ENCODE results near the gene PDCD2. TPM values are rescaled to one million over a fixed set of nuclear protein-coding genes. Genes with fewer than 3 reads are reported as not detected.

PDCD2 gene
- total RNA-seq, 5 donors from 2014 or later (not counting 1 experiment from before 2014, with no cell fraction given) = 54.2 to 77.1 (median 68.1) TPM

GRCh38 chr6:170553534-170554012 lies 30.9 kb downstream of the PDCD2 start:
- Mint-ChIP-seq H3K27me3 (no peaks in the 10 kb centered on the region), H3K4me1 (peaks cover 16 to 42% (median 41%) of the 10 kb centered on the region in 3 donors), H3K9me3 (no peaks in the 10 kb centered on the region), H3K4me3 (no peak overlapping the region), H3K36me3 (peaks cover 23% of the 10 kb centered on the region), H3K27ac (no peak overlapping the region)
- POLR2A ChIA-PET = interaction anchor here (0.7 to 1.6 kb wide), 3 partner anchors 25 to 31 kb away, joined by 3 to 9 read pairs (median 3); partner anchors contain the start of gene PDCD2 (in 2 of the 2)
- Histone ChIP-seq H3K27me3 (replicated peaks in 1 of 2; ENCODE audit: control insufficient read depth in 2 of 2, extremely low read depth in 1 of 2, insufficient read depth in 2 of 2, low read length in 1 of 2) (no peaks in the 10 kb centered on the region), H3K4me1 (ENCODE audit: control insufficient read depth in 1 of 2, extremely low read depth in 1 of 2, insufficient read depth in 2 of 2, low read length in 2 of 2) (peaks cover 25% of the 10 kb centered on the region in 2 experiments), H3K9me3 (no peaks in the 10 kb centered on the region), H3K27ac (ENCODE audit: low read length) (peak overlapping the region; percentile 88), H3K4me3 (ENCODE audit: control insufficient read depth in 1 of 2, extremely low read depth in 1 of 2, low read length in 1 of 2) (peak overlapping the region; percentile 86 to 100), H3K36me3 (ENCODE audit: control insufficient read depth in 2 of 2, extremely low read depth in 1 of 2, insufficient read depth in 1 of 2, low read length in 1 of 2) (peaks cover 2 to 27% of the 10 kb centered on the region in 2 donors)
- ATAC-seq (replicated peaks in 1 of 4) = peak; percentile 70 to 74 (median 72)
- WGBS (ENCODE audit: insufficient coverage) = 3% methylated on average over 8 of the region's 13 CpGs
- DNase-seq = peak in 19 of 35 experiments; percentile 2 to 78 (median 54)
- CTCF ChIA-PET = interaction anchor here (0.7 to 2.9 kb wide), 5 partner anchors 24 to 852 kb away, joined by 3 to 22 read pairs (median 4); partner anchors contain the start of genes C6orf120 (in 1 of the 2), DYNLT2 (in 1 of the 2), ERMARD (in 1 of the 2) and PDCD2 (in 1 of the 2)

- H3K4me1 ChIP-seq (ENCODE audit: control insufficient read depth in 1 of 2, extremely low read depth in 1 of 2, insufficient read depth in 2 of 2, low read length in 2 of 2) = peaks cover 25% of the 10 kb centered on the region in 2 experiments
- ChIA-PET CTCF (interaction anchor here (0.6 to 2.9 kb wide), 7 partner anchors 12 to 802 kb away, joined by 3 to 22 read pairs (median 3); partner anchors contain the start of gene PDCD2 (in 1 of the 2)), POLR2A (interaction anchor here (0.7 to 1.6 kb wide), 6 partner anchors 25 to 800 kb away, joined by 3 to 9 read pairs (median 4); partner anchors contain the start of gene PDCD2 (in 2 of the 2))
- H3K27ac ChIP-seq (ENCODE audit: low read length) = peak within 1 kb of the TSS; percentile 88
- Mint-ChIP-seq H3K27ac (no peak within 1 kb of the TSS), H3K27me3 (no peaks in the 10 kb centered on the region), H3K4me1 (peaks cover 11 to 43% (median 40%) of the 10 kb centered on the region in 3 donors), H3K9me3 (no peaks in the 10 kb centered on the region), H3K36me3 (peaks cover 25% of the 10 kb centered on the region), H3K4me3 (no peak within 1 kb of the TSS)
- ATAC-seq (replicated peaks in 1 of 4) (peak; percentile 32 to 41 (median 37)), DNase-seq (peak; percentile 53 to 88 (median 71))
- WGBS (ENCODE audit: insufficient coverage) = 0% methylated on average over 31 of the region's 41 CpGs
- peak within 1 kb of the TSS; percentile 86 to 100 for H3K4me3 ChIP-seq (ENCODE audit: control insufficient read depth in 1 of 2, extremely low read depth in 1 of 2, low read length in 1 of 2)
- no peaks in the 10 kb centered on the region for H3K27me3 ChIP-seq (replicated peaks in 1 of 2; ENCODE audit: control insufficient read depth in 2 of 2, extremely low read depth in 1 of 2, insufficient read depth in 2 of 2, low read length in 1 of 2)
- H3K9me3 ChIP-seq = no peaks in the 10 kb centered on the region
- H3K36me3 ChIP-seq (ENCODE audit: control insufficient read depth in 2 of 2, extremely low read depth in 1 of 2, insufficient read depth in 1 of 2, low read length in 1 of 2) = peaks cover 2 to 27% of the 10 kb centered on the region in 2 donors
Observed at GRCh38 chr6:170552765-170553533, 31.5 kb downstream of the PDCD2 start, which contains the start of gene PSMB1. PSMB1 (minus strand) TSS chr6:170553307; CDS start chr6:170553242, 65 bp downstream.

- peaks cover 10 to 54% (median 45%) of the 10 kb centered on the region in 3 donors for H3K4me1 Mint-ChIP-seq
- no peak for ATAC-seq (replicated peaks in 1 of 4)
- POLR2A ChIA-PET = no interaction called here
Observed at GRCh38 chr6:170545405-170545804, 39.0 kb downstream of the PDCD2 start.

GRCh38 chr6:170542031-170542719 lies 42.3 kb downstream of the PDCD2 start:
- Histone ChIP-seq H3K9me3 (no peaks in the 10 kb centered on the region), H3K36me3 (ENCODE audit: control insufficient read depth in 2 of 2, extremely low read depth in 1 of 2, insufficient read depth in 1 of 2, low read length in 1 of 2) (peaks cover 14 to 91% of the 10 kb centered on the region in 2 donors), H3K4me1 (ENCODE audit: control insufficient read depth in 1 of 2, extremely low read depth in 1 of 2, insufficient read depth in 2 of 2, low read length in 2 of 2) (no peaks in the 10 kb centered on the region), H3K27me3 (replicated peaks in 1 of 2; ENCODE audit: control insufficient read depth in 2 of 2, extremely low read depth in 1 of 2, insufficient read depth in 2 of 2, low read length in 1 of 2) (no peaks in the 10 kb centered on the region), H3K4me3 (ENCODE audit: control insufficient read depth in 1 of 2, extremely low read depth in 1 of 2, low read length in 1 of 2) (no peak overlapping the region), H3K27ac (ENCODE audit: low read length) (no peak overlapping the region)
- Mint-ChIP-seq H3K9me3 (no peaks in the 10 kb centered on the region), H3K4me3 (no peak overlapping the region), H3K27ac (no peak overlapping the region), H3K36me3 (peaks cover 67% of the 10 kb centered on the region), H3K27me3 (no peaks in the 10 kb centered on the region), H3K4me1 (peaks cover 18 to 32% (median 19%) of the 10 kb centered on the region in 3 donors)
- ChIA-PET CTCF (interaction anchor here in 1 of 2 donors (0.7 kb wide), 1 partner anchor 41 kb away, joined by 4 read pairs; no protein-coding TSS in a partner anchor), POLR2A (no interaction called here)
- no peak for ATAC-seq (replicated peaks in 1 of 4)
- WGBS (ENCODE audit: insufficient coverage) = 99% methylated on average over 9 of the region's 10 CpGs
- no peak for DNase-seq

More at GRCh38 chr6:170545405-170545804, 39.0 kb downstream of the PDCD2 start:
- Mint-ChIP-seq H3K9me3 (no peaks in the 10 kb centered on the region), H3K27ac (no peak overlapping the region), H3K36me3 (peaks cover 63% of the 10 kb centered on the region), H3K27me3 (no peaks in the 10 kb centered on the region), H3K4me3 (no peak overlapping the region)
- WGBS (ENCODE audit: insufficient coverage) = no CpG with 5 or more reads among the region's 2 CpGs
- H3K4me3 ChIP-seq (ENCODE audit: control insufficient read depth in 1 of 2, extremely low read depth in 1 of 2, low read length in 1 of 2) = no peak overlapping the region
- DNase-seq = no peak
- no peaks in the 10 kb centered on the region for H3K9me3 ChIP-seq
- peaks cover 14 to 87% of the 10 kb centered on the region in 2 donors for H3K36me3 ChIP-seq (ENCODE audit: control insufficient read depth in 2 of 2, extremely low read depth in 1 of 2, insufficient read depth in 1 of 2, low read length in 1 of 2)
- H3K27ac ChIP-seq (ENCODE audit: low read length) = no peak overlapping the region
- CTCF ChIA-PET = interaction anchor here in 1 of 2 donors (0.7 kb wide), 1 partner anchor 18 kb away, joined by 3 read pairs; no protein-coding TSS in a partner anchor
- no peaks in the 10 kb centered on the region for H3K27me3 ChIP-seq (replicated peaks in 1 of 2; ENCODE audit: control insufficient read depth in 2 of 2, extremely low read depth in 1 of 2, insufficient read depth in 2 of 2, low read length in 1 of 2)
- H3K4me1 ChIP-seq (ENCODE audit: control insufficient read depth in 1 of 2, extremely low read depth in 1 of 2, insufficient read depth in 2 of 2, low read length in 2 of 2) = peaks cover 0 to 3% of the 10 kb centered on the region in 2 experiments

GRCh38 chr6:170537329-170537728 lies 47.1 kb downstream of the PDCD2 start:
- POLR2A ChIA-PET = no interaction called here
- H3K4me1 ChIP-seq (ENCODE audit: control insufficient read depth in 1 of 2, extremely low read depth in 1 of 2, insufficient read depth in 2 of 2, low read length in 2 of 2) = no peaks in the 10 kb centered on the region
- no peaks in the 10 kb centered on the region for H3K9me3 Mint-ChIP-seq
- H3K27me3 ChIP-seq (replicated peaks in 1 of 2; ENCODE audit: control insufficient read depth in 2 of 2, extremely low read depth in 1 of 2, insufficient read depth in 2 of 2, low read length in 1 of 2) = no peaks in the 10 kb centered on the region
- H3K27me3 Mint-ChIP-seq = no peaks in the 10 kb centered on the region
- H3K4me1 Mint-ChIP-seq = peaks cover 15 to 19% (median 18%) of the 10 kb centered on the region in 3 donors
- peaks cover 4 to 95% of the 10 kb centered on the region in 2 donors for H3K36me3 ChIP-seq (ENCODE audit: control insufficient read depth in 2 of 2, extremely low read depth in 1 of 2, insufficient read depth in 1 of 2, low read length in 1 of 2)
- no peak overlapping the region for H3K27ac ChIP-seq (ENCODE audit: low read length)
- CTCF ChIA-PET = no interaction called here
- DNase-seq (no peak), ATAC-seq (replicated peaks in 1 of 4) (no peak)
- H3K4me3 Mint-ChIP-seq = no peak overlapping the region
- H3K27ac Mint-ChIP-seq = no peak overlapping the region
- 90% methylated on average over 3 of the region's 4 CpGs for WGBS (ENCODE audit: insufficient coverage)
- no peaks in the 10 kb centered on the region for H3K9me3 ChIP-seq
- H3K36me3 Mint-ChIP-seq = peaks cover 68% of the 10 kb centered on the region
- H3K4me3 ChIP-seq (ENCODE audit: control insufficient read depth in 1 of 2, extremely low read depth in 1 of 2, low read length in 1 of 2) = no peak overlapping the region

- H3K4me1 Mint-ChIP-seq = peaks cover 15 to 18% (median 18%) of the 10 kb centered on the region in 3 donors
- peaks cover 65% of the 10 kb centered on the region for H3K36me3 Mint-ChIP-seq
- no peaks in the 10 kb centered on the region for H3K9me3 Mint-ChIP-seq
- no peaks in the 10 kb centered on the region for H3K9me3 ChIP-seq
- no peak overlapping the region for H3K27ac ChIP-seq (ENCODE audit: low read length)
- no peaks in the 10 kb centered on the region for H3K27me3 ChIP-seq (replicated peaks in 1 of 2; ENCODE audit: control insufficient read depth in 2 of 2, extremely low read depth in 1 of 2, insufficient read depth in 2 of 2, low read length in 1 of 2)
- H3K27me3 Mint-ChIP-seq = no peaks in the 10 kb centered on the region
- H3K4me3 ChIP-seq (ENCODE audit: control insufficient read depth in 1 of 2, extremely low read depth in 1 of 2, low read length in 1 of 2) = no peak overlapping the region
- H3K4me1 ChIP-seq (ENCODE audit: control insufficient read depth in 1 of 2, extremely low read depth in 1 of 2, insufficient read depth in 2 of 2, low read length in 2 of 2) = no peaks in the 10 kb centered on the region
- H3K36me3 ChIP-seq (ENCODE audit: control insufficient read depth in 2 of 2, extremely low read depth in 1 of 2, insufficient read depth in 1 of 2, low read length in 1 of 2) = peaks cover 4 to 91% of the 10 kb centered on the region in 2 donors
- ATAC-seq (replicated peaks in 1 of 4) = no peak
- WGBS (ENCODE audit: insufficient coverage) = 100% methylated on average over 3 of the region's 5 CpGs
- CTCF ChIA-PET = no interaction called here
- no peak overlapping the region for H3K4me3 Mint-ChIP-seq
- POLR2A ChIA-PET = interaction anchor here in 1 of 2 donors (0.6 kb wide), 1 partner anchor 389 kb away, joined by 4 read pairs; no protein-coding TSS in a partner anchor
- no peak for DNase-seq
- no peak overlapping the region for H3K27ac Mint-ChIP-seq
Observed at GRCh38 chr6:170536671-170537070, 47.8 kb downstream of the PDCD2 start.
